Natural killer cell (primary cell): ENCODE data around the gene CA10. TPM values are rescaled to one million over a fixed set of nuclear protein-coding genes. Genes with fewer than 3 reads are reported as not detected.

Source experiments
- ATAC-seq, 3 donors: fragments of 150-1000 bp in 2 of 3; fragments of 200-7000 bp in 1 of 3; cut with Tn5 transposase; 1 replicate in 1 of 3; 2 replicates in 2 of 3; pipeline ENCODE4 v1.10.0; 2021; ENCODE audit warnings: mild to moderate bottlenecking in 2 of 3, moderate library complexity in 2 of 3
- DNase-seq, 2 donors: peaks; one replicate each; pipeline versions ENCODE4 v3.0.0 to v3.0.0-alpha.2; 2013 to 2021; ENCODE audit warnings: mixed read lengths in 1 of 2
- H3K27ac ChIP-seq: one replicate; pipeline ENCODE4 v1.5.1; 2013; ENCODE audit warnings: mild to moderate bottlenecking, low read length
- H3K27me3 ChIP-seq: one replicate; pipeline ENCODE4 v1.6.1; 2013; ENCODE audit warnings: low read length; ENCODE audit not compliant: control insufficient read depth, insufficient read depth
- H3K36me3 ChIP-seq: one replicate; pipeline ENCODE4 v1.6.1; 2013; ENCODE audit warnings: low read length; ENCODE audit not compliant: control insufficient read depth, insufficient read depth
- H3K4me1 ChIP-seq: one replicate; pipeline ENCODE4 v1.6.1; 2013; ENCODE audit warnings: low read length; ENCODE audit not compliant: control insufficient read depth, insufficient read depth
- H3K4me3 ChIP-seq: one replicate; pipeline ENCODE4 v1.5.1; 2013; ENCODE audit warnings: low read length
- H3K9me3 ChIP-seq: one replicate; pipeline ENCODE4 v1.6.1; 2013; ENCODE audit warnings: low read length; ENCODE audit not compliant: control insufficient read depth, insufficient read depth
- H3K27ac Mint-ChIP-seq, 2 donors: one replicate each; pipeline ENCODE4 v1.8.0; 2022; ENCODE audit warnings: mild to moderate bottlenecking in 2 of 2, mixed read lengths in 2 of 2, moderate library complexity in 1 of 2
- H3K27me3 Mint-ChIP-seq, 2 donors: one replicate each; pipeline ENCODE4 v1.8.0; 2022; ENCODE audit warnings: low read depth in 2 of 2, mixed read lengths in 2 of 2
- H3K36me3 Mint-ChIP-seq: one replicate; pipeline ENCODE4 v1.8.0; 2022; ENCODE audit warnings: mixed read lengths
- H3K4me1 Mint-ChIP-seq, 2 donors: one replicate each; pipeline ENCODE4 v1.8.0; 2022; ENCODE audit warnings: mixed read lengths in 2 of 2
- H3K4me3 Mint-ChIP-seq: one replicate; pipeline ENCODE4 v1.8.0; 2022; ENCODE audit warnings: mild to moderate bottlenecking, moderate library complexity, mixed read lengths
- H3K9me3 Mint-ChIP-seq, 2 donors: one replicate each; pipeline ENCODE4 v1.8.0; 2022; ENCODE audit warnings: mixed read lengths in 2 of 2
- CTCF ChIP-seq: fragments of 200-600 bp; IDR thresholded peaks from one replicate; pipeline ENCODE4 v1.8.0; 2022; ENCODE audit warnings: antibody characterized with exemption
- WGBS: methylation state at CpG from one replicate; pipeline ENCODE4 v1.1.7; 2013; ENCODE audit warnings: missing lambda C conversion rate; ENCODE audit not compliant: insufficient coverage; 5-methylcytosine and 5-hydroxymethylcytosine counted together
- intact Hi-C: fragments of 100-400 bp; cut with micrococcal nuclease; formaldehyde crosslinking; loops from one replicate; pipeline ENCODE4 v1.14.2; 2022
- total RNA-seq, 4 donors: library from RNA; stranded (reverse); fragments of 120-200 nt in 1 of 4; gene quantifications; one replicate each; pipeline versions ENCODE4 v1.2.3 to v1.2.4, GENCODE V29; 2013 to 2022

Gene CA10
- total RNA-seq, 3 donors from 2014 or later (not counting 1 experiment from before 2014, with no cell fraction given), result not detected

DNA sequence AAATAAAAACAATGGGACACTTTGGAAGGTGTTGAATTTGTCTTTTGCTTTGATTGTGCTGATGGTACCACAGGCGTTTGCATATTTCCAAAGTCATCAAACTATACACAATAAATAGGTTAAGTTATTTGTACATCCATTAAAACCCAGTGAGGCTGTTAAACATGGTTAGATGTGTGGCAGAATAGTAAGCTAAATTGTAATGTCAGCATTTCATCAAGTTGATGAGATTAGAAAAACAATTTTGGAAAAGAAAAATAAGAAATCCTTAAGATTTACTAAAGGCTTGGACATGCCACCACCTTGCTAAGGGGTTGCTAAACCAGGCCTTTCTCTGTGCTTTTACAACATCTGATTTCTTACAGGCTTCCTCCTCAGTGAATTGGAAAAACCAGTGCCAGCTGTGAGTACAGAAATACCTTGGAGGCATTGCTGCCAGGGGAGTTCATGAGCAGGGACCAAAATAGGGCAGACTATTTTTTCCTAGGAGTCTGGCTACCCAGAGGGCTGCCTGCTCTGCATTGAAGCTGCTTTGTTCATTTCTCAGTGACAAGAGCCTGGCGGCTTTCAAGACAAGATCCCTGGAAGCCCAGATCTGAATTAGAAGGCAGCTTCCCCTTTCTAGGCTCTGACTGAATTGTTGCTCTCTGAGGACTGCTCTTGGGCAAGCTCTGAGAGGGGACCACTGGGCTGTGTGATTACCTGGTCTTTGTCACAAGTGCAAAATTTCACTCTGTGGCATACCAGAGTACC lies 43.4 kb upstream of the CA10 start:
- Mint-ChIP-seq H3K27ac (no peak overlapping the region), H3K27me3 (no peaks in the 10 kb centered on the region), H3K36me3 (no peaks in the 10 kb centered on the region), H3K4me1 (no peaks in the 10 kb centered on the region), H3K4me3 (no peak overlapping the region), H3K9me3 (peaks cover 12 to 17% of the 10 kb centered on the region in 2 donors)
- intact Hi-C loops, result no loop called here
- no peaks in the 10 kb centered on the region for H3K4me1 ChIP-seq
- no peaks in the 10 kb centered on the region for H3K36me3 ChIP-seq
- ATAC-seq (no peak), DNase-seq (no peak)
- no peak overlapping the region for H3K27ac ChIP-seq
- 33% methylated on average over 1 of the region's 2 CpGs for WGBS
- TF ChIP-seq CTCF, result no peak
- H3K4me3 ChIP-seq, result no peak overlapping the region
- no peaks in the 10 kb centered on the region for H3K27me3 ChIP-seq
- no peaks in the 10 kb centered on the region for H3K9me3 ChIP-seq

DNA sequence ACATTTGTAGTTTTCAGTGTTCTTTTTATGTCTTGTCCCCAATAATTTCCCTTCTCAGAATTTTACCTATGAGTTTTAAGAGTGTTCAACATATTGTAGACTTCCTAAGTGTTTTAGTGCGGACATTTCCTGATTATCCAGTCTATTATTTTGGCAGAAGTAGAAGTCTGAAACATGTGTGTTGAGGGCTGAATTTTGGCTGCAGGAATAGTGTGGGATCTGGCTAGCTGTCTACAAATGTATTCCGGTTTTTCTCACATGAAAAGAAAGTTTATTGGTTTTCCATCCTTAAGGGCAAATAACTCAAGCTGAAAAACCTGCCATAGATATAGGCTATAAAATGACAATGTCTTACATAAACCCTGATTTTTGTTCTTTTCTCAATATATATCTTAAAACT lies 33.0 kb upstream of the CA10 start:
- H3K4me3 Mint-ChIP-seq, result no peak overlapping the region
- Histone ChIP-seq H3K27ac (no peak overlapping the region), H3K4me3 (no peak overlapping the region), H3K4me1 (no peaks in the 10 kb centered on the region), H3K36me3 (no peaks in the 10 kb centered on the region), H3K9me3 (no peaks in the 10 kb centered on the region), H3K27me3 (no peaks in the 10 kb centered on the region)
- H3K4me1 Mint-ChIP-seq, result no peaks in the 10 kb centered on the region
- H3K27me3 Mint-ChIP-seq, result no peaks in the 10 kb centered on the region
- DNase-seq (no peak), ATAC-seq (no peak)
- intact Hi-C loops, result no loop called here
- peaks cover 6 to 11% of the 10 kb centered on the region in 2 donors for H3K9me3 Mint-ChIP-seq
- H3K27ac Mint-ChIP-seq, result no peak overlapping the region
- TF ChIP-seq CTCF, result no peak
- H3K36me3 Mint-ChIP-seq, result no peaks in the 10 kb centered on the region
- WGBS, result 100% methylated on average over 2 of the region's 2 CpGs

- H3K36me3 Mint-ChIP-seq, result no peaks in the 10 kb centered on the region
- peaks cover 2 to 6% of the 10 kb centered on the region in 2 donors for H3K9me3 Mint-ChIP-seq
- Histone ChIP-seq H3K4me3 (no peak overlapping the region), H3K9me3 (no peaks in the 10 kb centered on the region), H3K36me3 (no peaks in the 10 kb centered on the region), H3K27me3 (no peaks in the 10 kb centered on the region), H3K4me1 (no peaks in the 10 kb centered on the region), H3K27ac (no peak overlapping the region)
- WGBS, result 30% methylated on average over 3 of the region's 3 CpGs
- TF ChIP-seq CTCF, result no peak
- no peak overlapping the region for H3K4me3 Mint-ChIP-seq
- intact Hi-C loops, result no loop called here
- ATAC-seq (no peak), DNase-seq (no peak)
- no peaks in the 10 kb centered on the region for H3K27me3 Mint-ChIP-seq
- H3K4me1 Mint-ChIP-seq, result no peaks in the 10 kb centered on the region
- no peak overlapping the region for H3K27ac Mint-ChIP-seq
Measured at GRCh38 chr17:52181782-52182181, 23.3 kb upstream of the CA10 start.

DNA sequence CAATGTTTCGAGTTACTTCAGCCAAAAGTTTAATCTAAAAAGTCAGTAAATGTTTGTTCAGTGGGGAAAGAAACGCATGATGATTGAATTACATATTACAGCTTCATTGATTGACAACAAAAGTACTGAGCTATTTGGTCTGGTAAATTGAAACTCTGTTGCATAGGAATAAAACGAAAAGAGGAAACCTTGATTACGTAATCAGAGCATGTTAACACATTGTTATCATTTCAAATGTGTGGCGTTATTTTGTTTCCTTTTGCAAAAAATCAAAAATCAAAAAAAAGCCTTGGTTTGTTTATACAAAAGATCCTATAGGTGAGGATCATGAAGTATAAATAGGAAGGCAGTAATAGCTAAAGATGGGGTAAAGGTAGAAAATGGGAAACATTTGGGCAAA lies 19.5 kb upstream of the CA10 start:
- Mint-ChIP-seq H3K4me3 (no peak overlapping the region), H3K4me1 (no peaks in the 10 kb centered on the region), H3K27me3 (no peaks in the 10 kb centered on the region), H3K27ac (no peak overlapping the region), H3K9me3 (peaks cover 2 to 9% of the 10 kb centered on the region in 2 donors), H3K36me3 (no peaks in the 10 kb centered on the region)
- Histone ChIP-seq H3K4me1 (no peaks in the 10 kb centered on the region), H3K9me3 (no peaks in the 10 kb centered on the region), H3K36me3 (no peaks in the 10 kb centered on the region), H3K4me3 (no peak overlapping the region), H3K27me3 (no peaks in the 10 kb centered on the region), H3K27ac (no peak overlapping the region)
- 44% methylated on average over 4 of the region's 5 CpGs for WGBS
- ATAC-seq (no peak), DNase-seq (no peak)
- intact Hi-C loops, result no loop called here
- TF ChIP-seq CTCF, result no peak
